B cell (primary cell): ENCODE measurements around the gene IRS1. TPM values are rescaled to one million over a fixed set of nuclear protein-coding genes. Genes with fewer than 3 reads are reported as not detected.

Experiments used
- ATAC-seq: fragments of 200-7000 bp; cut with Tn5 transposase; one replicate; pipeline ENCODE4 v1.10.0; 2021; ENCODE audit warnings: low read depth, mild to moderate bottlenecking, moderate number of reproducible peaks, moderate library complexity
- CTCF ChIA-PET: fragments of 350-600 bp; sonication (Branson Sonifier 250); formaldehyde crosslinking; loops from one replicate; lab custom pipeline; 2021; ENCODE audit warnings: antibody characterized with exemption, inconsistent platforms; lab: Charles Lee
- POLR2A ChIA-PET: fragments of 350-600 bp; sonication (Branson Sonifier 250); formaldehyde crosslinking; loops from one replicate; lab custom pipeline; 2021; ENCODE audit warnings: antibody characterized with exemption; lab: Charles Lee
- DNase-seq: peaks from one replicate; pipeline ENCODE4 v3.0.0; 2013
- H2AFZ ChIP-seq: 2 replicates; pipeline ENCODE4 v1.6.1; 2012; ENCODE audit warnings: mild to moderate bottlenecking, low read depth, low read length; ENCODE audit not compliant: insufficient read depth, poor library complexity, severe bottlenecking
- H3K27ac ChIP-seq, 2 donors: 1 replicate in 1 of 2; 2 replicates in 1 of 2; pipeline ENCODE4 v1.5.1; 2012 to 2013; ENCODE audit warnings: low read length in 2 of 2, mild to moderate bottlenecking in 2 of 2, moderate library complexity in 1 of 2
- H3K27me3 ChIP-seq, 4 experiments: fragments of 200-600 bp in 1 of 4; sonication (generic) in 1 of 4; replicated peaks in 1 of 4; 1 replicate in 2 of 4; 2 replicates in 2 of 4; pipeline versions ENCODE4 v1.6.1 to v1.7.0; 2013 to 2016; ENCODE audit warnings: low read length in 3 of 4, mild to moderate bottlenecking in 2 of 4, mixed read lengths in 1 of 4, moderate library complexity in 1 of 4; ENCODE audit not compliant: insufficient read depth in 4 of 4, control insufficient read depth in 3 of 4; ENCODE audit errors: control extremely low read depth in 1 of 4
- H3K36me3 ChIP-seq, 2 experiments: replicated peaks in 1 of 2; 1 replicate in 1 of 2; 2 replicates in 1 of 2; pipeline versions ENCODE4 v1.6.1 to v1.7.1; 2013; ENCODE audit warnings: low read length in 1 of 2; ENCODE audit not compliant: insufficient read depth in 2 of 2, control insufficient read depth in 1 of 2; ENCODE audit errors: control extremely low read depth in 1 of 2, extremely low read depth in 1 of 2
- H3K4me1 ChIP-seq, 2 donors: fragments of 200-600 bp in 1 of 2; sonication (generic) in 1 of 2; 1 replicate in 1 of 2; 2 replicates in 1 of 2; pipeline versions ENCODE4 v1.5.1 to v1.6.1; 2013 to 2017; ENCODE audit warnings: low read length in 2 of 2; ENCODE audit not compliant: control insufficient read depth in 2 of 2, insufficient read depth in 2 of 2
- H3K4me2 ChIP-seq: replicated peaks from 2 replicates; pipeline ENCODE3; 2012; ENCODE audit warnings: mild to moderate bottlenecking, low read depth, low read length; ENCODE audit not compliant: poor library complexity, severe bottlenecking
- H3K4me3 ChIP-seq, 5 experiments: fragments of 200-600 bp in 1 of 5; sonication (generic) in 1 of 5; 1 replicate in 3 of 5; 2 replicates in 2 of 5; pipeline versions ENCODE4 v1.5.1 to v1.7.0; 2011 to 2016; ENCODE audit warnings: low read length in 4 of 5, mild to moderate bottlenecking in 4 of 5, low read depth in 2 of 5, control low read depth in 1 of 5, moderate library complexity in 1 of 5; ENCODE audit not compliant: insufficient read depth in 1 of 5; ENCODE audit errors: control extremely low read depth in 1 of 5, extremely low read depth in 1 of 5
- H3K79me2 ChIP-seq: fragments of 200-600 bp; sonication (generic); one replicate; pipeline ENCODE4 v1.6.0; 2016; ENCODE audit warnings: low read length; ENCODE audit not compliant: control insufficient read depth, insufficient read depth
- H3K9ac ChIP-seq: fragments of 200-600 bp; sonication (generic); 2 replicates; pipeline ENCODE4 v1.6.1; 2017; ENCODE audit warnings: mild to moderate bottlenecking, low read length, moderate library complexity
- H3K9me3 ChIP-seq, 3 donors: one replicate each; pipeline versions ENCODE4 v1.6.1 to v1.7.1; 2013; ENCODE audit warnings: low read length in 2 of 3; ENCODE audit not compliant: control insufficient read depth in 2 of 3, insufficient read depth in 1 of 3; ENCODE audit errors: control extremely low read depth in 1 of 3
- H4K20me1 ChIP-seq: 2 replicates; pipeline ENCODE4 v1.6.0; 2012; ENCODE audit warnings: mild to moderate bottlenecking, low read length; ENCODE audit not compliant: insufficient read depth, control insufficient read depth, poor library complexity, severe bottlenecking
- H3K27ac Mint-ChIP-seq: one replicate; pipeline ENCODE4 v1.8.0; 2021; ENCODE audit warnings: mixed read lengths
- H3K27me3 Mint-ChIP-seq: one replicate; pipeline ENCODE4 v1.8.0; 2021; ENCODE audit warnings: mixed read lengths
- H3K4me1 Mint-ChIP-seq: one replicate; pipeline ENCODE4 v1.8.0; 2021; ENCODE audit warnings: mixed read lengths
- H3K4me3 Mint-ChIP-seq: one replicate; pipeline ENCODE4 v1.8.0; 2021; ENCODE audit warnings: mixed read lengths
- H3K9me3 Mint-ChIP-seq: one replicate; pipeline ENCODE4 v1.8.0; 2022; ENCODE audit warnings: mixed read lengths; ENCODE audit not compliant: insufficient read depth
- EZH2 ChIP-seq: IDR thresholded peaks from 2 replicates; pipeline ENCODE4 v1.6.1; 2012; ENCODE audit warnings: borderline replicate concordance, low read depth, mild to moderate bottlenecking, moderate library complexity, low read length; ENCODE audit not compliant: insufficient read depth, poor library complexity, severe bottlenecking
- WGBS: methylation state at CpG from one replicate; pipeline ENCODE4 v1.1.5; 2013; ENCODE audit warnings: missing lambda C conversion rate; ENCODE audit not compliant: insufficient coverage; 5-methylcytosine and 5-hydroxymethylcytosine counted together
- intact Hi-C: fragments of 100-400 bp; cut with micrococcal nuclease; formaldehyde crosslinking; loops from one replicate; pipeline ENCODE4 v1.10.0; 2022
- polyA plus RNA-seq: library from polyadenylated mRNA; depleted of rRNA; stranded (reverse); fragments of >200 nt; gene quantifications from 2 replicates; pipeline ENCODE4 v1.2.3, GENCODE V29; 2012
- total RNA-seq, 2 donors: library from RNA; stranded (reverse); fragments of 120-200 nt in 1 of 2; gene quantifications; 1 replicate in 1 of 2; 2 replicates in 1 of 2; pipeline versions ENCODE4 v1.2.3 to v1.2.4, GENCODE V29; 2013 to 2022
- TF ChIP-seq, protein P1 (sequence below): fragments of 200-600 bp; IDR thresholded peaks from one replicate; pipeline ENCODE4 v1.8.0; 2022; ENCODE audit warnings: antibody characterized with exemption, mild to moderate bottlenecking

Gene IRS1
- total and polyA plus RNA-seq, 2 donors (not counting 1 experiment from before 2014, with no cell fraction given): 3.8 to 11.9 TPM

DNA sequence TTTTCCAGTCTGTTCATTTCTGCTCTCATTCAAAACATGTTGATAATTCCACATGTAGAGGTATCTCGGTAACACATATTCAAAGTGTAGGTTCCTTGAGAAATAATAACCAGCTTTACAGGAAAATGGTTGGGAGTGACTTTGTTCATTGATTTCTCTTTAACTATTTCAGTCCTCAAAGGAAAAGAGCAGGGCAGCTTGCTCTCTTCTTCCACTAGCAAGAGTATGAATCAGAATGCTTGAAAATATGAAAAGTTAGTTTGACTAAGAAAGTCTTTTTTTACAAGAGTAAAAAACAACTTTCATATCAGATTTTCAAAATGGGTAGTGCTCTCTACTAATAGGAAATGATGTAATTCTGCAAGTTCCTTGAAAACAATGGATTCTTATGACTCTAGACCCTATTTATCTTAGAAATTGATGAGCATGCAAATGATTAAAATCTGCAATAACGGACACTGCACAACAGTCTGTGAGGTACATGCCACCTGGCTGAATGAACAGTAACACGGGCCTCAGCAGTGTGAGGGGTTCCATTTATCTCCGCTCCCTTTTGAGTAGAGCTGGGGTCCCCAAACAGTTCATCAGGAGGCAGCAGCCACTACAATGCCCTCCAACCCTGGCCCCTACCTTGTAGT lies 65.6 kb downstream of the IRS1 start:
- H3K9ac ChIP-seq: no peak overlapping the region
- no peaks in the 10 kb centered on the region for H3K36me3 ChIP-seq
- WGBS: 100% methylated on average over 3 of the region's 4 CpGs
- intact Hi-C loops: no loop called here
- no peaks in the 10 kb centered on the region for H3K27me3 ChIP-seq
- no peaks in the 10 kb centered on the region for H3K79me2 ChIP-seq
- CTCF ChIA-PET: no interaction called here
- Mint-ChIP-seq H3K9me3 (no peaks in the 10 kb centered on the region), H3K27me3 (no peaks in the 10 kb centered on the region), H3K27ac (no peak overlapping the region), H3K4me3 (no peak overlapping the region), H3K4me1 (no peaks in the 10 kb centered on the region)
- H2AFZ ChIP-seq: no peak overlapping the region
- ATAC-seq: no peak
- POLR2A ChIA-PET: no interaction called here
- H3K9me3 ChIP-seq: peaks cover 0 to 1% (median 0%) of the 10 kb centered on the region in 3 donors
- no peak overlapping the region for H3K27ac ChIP-seq
- no peaks in the 10 kb centered on the region for H3K4me1 ChIP-seq
- H3K4me3 ChIP-seq: no peak overlapping the region
- H3K4me2 ChIP-seq: no peak overlapping the region
- DNase-seq: no peak
- no peak for TF ChIP-seq EZH2
- TF ChIP-seq, protein P1, sequence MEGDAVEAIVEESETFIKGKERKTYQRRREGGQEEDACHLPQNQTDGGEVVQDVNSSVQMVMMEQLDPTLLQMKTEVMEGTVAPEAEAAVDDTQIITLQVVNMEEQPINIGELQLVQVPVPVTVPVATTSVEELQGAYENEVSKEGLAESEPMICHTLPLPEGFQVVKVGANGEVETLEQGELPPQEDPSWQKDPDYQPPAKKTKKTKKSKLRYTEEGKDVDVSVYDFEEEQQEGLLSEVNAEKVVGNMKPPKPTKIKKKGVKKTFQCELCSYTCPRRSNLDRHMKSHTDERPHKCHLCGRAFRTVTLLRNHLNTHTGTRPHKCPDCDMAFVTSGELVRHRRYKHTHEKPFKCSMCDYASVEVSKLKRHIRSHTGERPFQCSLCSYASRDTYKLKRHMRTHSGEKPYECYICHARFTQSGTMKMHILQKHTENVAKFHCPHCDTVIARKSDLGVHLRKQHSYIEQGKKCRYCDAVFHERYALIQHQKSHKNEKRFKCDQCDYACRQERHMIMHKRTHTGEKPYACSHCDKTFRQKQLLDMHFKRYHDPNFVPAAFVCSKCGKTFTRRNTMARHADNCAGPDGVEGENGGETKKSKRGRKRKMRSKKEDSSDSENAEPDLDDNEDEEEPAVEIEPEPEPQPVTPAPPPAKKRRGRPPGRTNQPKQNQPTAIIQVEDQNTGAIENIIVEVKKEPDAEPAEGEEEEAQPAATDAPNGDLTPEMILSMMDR: no peak
- no peaks in the 10 kb centered on the region for H4K20me1 ChIP-seq

DNA sequence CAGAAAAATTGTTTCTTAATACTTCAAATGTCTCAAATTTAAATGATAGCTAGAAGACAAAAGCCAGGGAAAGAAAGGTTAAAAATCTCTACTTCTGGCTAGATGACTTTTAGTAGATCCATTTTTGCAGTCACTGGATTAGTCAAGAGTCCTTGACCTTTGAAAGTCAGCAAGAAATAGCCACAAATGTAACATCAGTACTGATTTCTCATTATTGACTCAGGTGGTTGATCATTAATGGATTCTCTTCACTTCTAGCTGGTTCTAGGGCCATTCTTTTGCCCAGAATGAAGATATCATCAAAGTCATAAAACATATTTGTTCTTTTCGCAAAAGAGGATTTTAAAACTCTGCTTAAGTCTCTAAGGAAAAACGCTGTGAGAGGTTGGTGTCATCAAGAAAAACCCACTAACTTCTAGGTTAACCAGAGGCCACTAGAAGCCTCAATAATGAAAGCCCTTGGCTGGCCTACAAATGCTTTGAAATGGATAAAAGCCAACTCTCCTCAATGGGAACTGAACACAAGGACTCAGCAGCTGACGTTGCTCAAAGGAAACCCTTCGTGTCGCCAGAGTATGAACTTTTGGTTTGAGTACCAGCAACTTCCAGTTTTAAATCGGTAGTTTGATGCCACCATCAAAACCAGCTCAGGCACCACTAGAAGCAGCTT lies 66.3 kb downstream of the IRS1 start:
- Histone ChIP-seq H3K4me2 (no peak overlapping the region), H3K9ac (no peak overlapping the region), H3K4me3 (no peak overlapping the region), H3K9me3 (peaks cover 0 to 1% (median 0%) of the 10 kb centered on the region in 3 donors), H3K79me2 (no peaks in the 10 kb centered on the region), H2AFZ (no peak overlapping the region), H3K4me1 (no peaks in the 10 kb centered on the region), H3K36me3 (no peaks in the 10 kb centered on the region), H3K27ac (no peak overlapping the region), H3K27me3 (no peaks in the 10 kb centered on the region), H4K20me1 (no peaks in the 10 kb centered on the region)
- ChIA-PET POLR2A (no interaction called here), CTCF (no interaction called here)
- Mint-ChIP-seq H3K9me3 (no peaks in the 10 kb centered on the region), H3K27me3 (no peaks in the 10 kb centered on the region), H3K27ac (no peak overlapping the region), H3K4me3 (no peak overlapping the region), H3K4me1 (no peaks in the 10 kb centered on the region)
- 94% methylated on average over 4 of the region's 6 CpGs for WGBS
- DNase-seq (no peak), ATAC-seq (no peak)
- TF ChIP-seq, protein P1: no peak
- no peak for TF ChIP-seq EZH2
- intact Hi-C loops: no loop called here
